ENCODE measurements around the gene OPA1. TPM values are rescaled to one million over a fixed set of nuclear protein-coding genes. Genes with fewer than 3 reads are reported as not detected.

OPA1 gene
- total RNA-seq, 1 experiment from 2014 or later: 84.4 TPM

DNA sequence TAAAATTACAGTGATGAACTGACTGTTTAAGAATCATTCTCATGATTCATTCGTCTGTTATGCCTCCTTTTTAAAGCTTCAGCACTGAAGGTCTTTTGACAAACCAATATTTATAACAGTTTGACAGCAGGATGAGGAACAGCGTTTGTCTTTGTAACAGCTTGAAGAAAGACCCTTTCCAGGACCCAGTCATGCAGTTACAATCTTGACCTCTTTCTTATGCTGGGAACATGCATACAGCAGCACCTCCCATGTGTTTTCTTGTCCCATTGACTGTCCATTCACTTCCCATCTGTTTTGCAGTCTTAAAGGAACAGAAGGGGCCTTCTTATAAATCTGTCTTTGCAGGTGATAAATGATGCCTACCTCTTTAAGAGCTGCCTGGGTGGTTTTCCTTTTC is 87.2 kb downstream of the OPA1 start:
- intact Hi-C loops (cut with micrococcal nuclease; ENCODE audit: unreplicated experiment): no loop called here
- no peak overlapping the region for H3K27ac ChIP-seq (ENCODE audit: low read depth, low read length, poor library complexity, severe bottlenecking)
- DNase-seq (ENCODE audit: low spot score): no peak
- H3K27me3 ChIP-seq (replicated peaks; ENCODE audit: insufficient read depth, low read depth, low read length, poor library complexity): no peaks in the 10 kb centered on the region
- H3K4me3 ChIP-seq (ENCODE audit: low read depth, low read length, poor library complexity, severe bottlenecking): no peak overlapping the region
- no peaks in the 10 kb centered on the region for H3K36me3 ChIP-seq (ENCODE audit: insufficient read depth, low read length, poor library complexity, severe bottlenecking)
- no peak for TF ChIP-seq EZH2 (IDR thresholded peaks at IDR 0.05; ENCODE audit: borderline replicate concordance, low read depth, low read length, poor library complexity, severe bottlenecking)
- TF ChIP-seq, protein P1, sequence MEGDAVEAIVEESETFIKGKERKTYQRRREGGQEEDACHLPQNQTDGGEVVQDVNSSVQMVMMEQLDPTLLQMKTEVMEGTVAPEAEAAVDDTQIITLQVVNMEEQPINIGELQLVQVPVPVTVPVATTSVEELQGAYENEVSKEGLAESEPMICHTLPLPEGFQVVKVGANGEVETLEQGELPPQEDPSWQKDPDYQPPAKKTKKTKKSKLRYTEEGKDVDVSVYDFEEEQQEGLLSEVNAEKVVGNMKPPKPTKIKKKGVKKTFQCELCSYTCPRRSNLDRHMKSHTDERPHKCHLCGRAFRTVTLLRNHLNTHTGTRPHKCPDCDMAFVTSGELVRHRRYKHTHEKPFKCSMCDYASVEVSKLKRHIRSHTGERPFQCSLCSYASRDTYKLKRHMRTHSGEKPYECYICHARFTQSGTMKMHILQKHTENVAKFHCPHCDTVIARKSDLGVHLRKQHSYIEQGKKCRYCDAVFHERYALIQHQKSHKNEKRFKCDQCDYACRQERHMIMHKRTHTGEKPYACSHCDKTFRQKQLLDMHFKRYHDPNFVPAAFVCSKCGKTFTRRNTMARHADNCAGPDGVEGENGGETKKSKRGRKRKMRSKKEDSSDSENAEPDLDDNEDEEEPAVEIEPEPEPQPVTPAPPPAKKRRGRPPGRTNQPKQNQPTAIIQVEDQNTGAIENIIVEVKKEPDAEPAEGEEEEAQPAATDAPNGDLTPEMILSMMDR (conservative IDR thresholded peaks at IDR 0.05; ENCODE audit: low read depth, low read length): no peak
- H3K9me3 ChIP-seq (ENCODE audit: low read depth, low read length, poor library complexity, severe bottlenecking): no peaks in the 10 kb centered on the region
- POLR2A ChIA-PET (ENCODE audit: low non-redundant PET): no interaction called here
- H3K4me1 ChIP-seq (ENCODE audit: insufficient read depth, low read length, poor library complexity, severe bottlenecking): no peaks in the 10 kb centered on the region
- no TSS peak for BruUV-seq (replicated peaks)
- CTCF ChIA-PET: no interaction called here

DNA sequence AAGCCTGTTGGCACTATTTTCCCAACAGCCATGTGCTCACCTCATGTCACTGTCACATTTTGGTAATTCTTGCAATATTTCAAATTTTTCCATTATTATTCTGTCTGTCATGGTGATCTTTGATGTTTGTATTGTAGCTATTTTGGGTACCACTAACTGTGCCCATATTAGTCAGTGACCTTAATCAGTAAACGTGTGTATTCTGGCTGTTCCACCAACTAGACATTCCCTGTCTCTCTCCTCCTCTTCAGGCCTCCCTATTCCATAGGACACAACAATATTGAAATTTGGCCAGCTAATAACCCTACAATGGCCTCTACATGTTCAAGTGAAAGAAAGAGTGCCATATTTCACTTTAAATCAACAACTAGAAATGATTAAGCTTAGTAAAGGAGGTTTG is 88.6 kb downstream of the OPA1 start:
- Histone ChIP-seq H3K9me3 (ENCODE audit: low read depth, low read length, poor library complexity, severe bottlenecking) (no peaks in the 10 kb centered on the region), H3K4me1 (ENCODE audit: insufficient read depth, low read length, poor library complexity, severe bottlenecking) (peaks cover 1% of the 10 kb centered on the region), H3K36me3 (ENCODE audit: insufficient read depth, low read length, poor library complexity, severe bottlenecking) (no peaks in the 10 kb centered on the region), H3K4me3 (ENCODE audit: low read depth, low read length, poor library complexity, severe bottlenecking) (no peak overlapping the region), H3K27me3 (replicated peaks; ENCODE audit: insufficient read depth, low read depth, low read length, poor library complexity) (no peaks in the 10 kb centered on the region), H3K27ac (ENCODE audit: low read depth, low read length, poor library complexity, severe bottlenecking) (no peak overlapping the region)
- DNase-seq (ENCODE audit: low spot score): no peak
- ChIA-PET POLR2A (ENCODE audit: low non-redundant PET) (no interaction called here), CTCF (no interaction called here)
- TF ChIP-seq, protein P1 (conservative IDR thresholded peaks at IDR 0.05; ENCODE audit: low read depth, low read length): no peak
- no peak for TF ChIP-seq EZH2 (IDR thresholded peaks at IDR 0.05; ENCODE audit: borderline replicate concordance, low read depth, low read length, poor library complexity, severe bottlenecking)
- intact Hi-C loops (cut with micrococcal nuclease; ENCODE audit: unreplicated experiment): no loop called here
- BruUV-seq (replicated peaks): no TSS peak

DNA sequence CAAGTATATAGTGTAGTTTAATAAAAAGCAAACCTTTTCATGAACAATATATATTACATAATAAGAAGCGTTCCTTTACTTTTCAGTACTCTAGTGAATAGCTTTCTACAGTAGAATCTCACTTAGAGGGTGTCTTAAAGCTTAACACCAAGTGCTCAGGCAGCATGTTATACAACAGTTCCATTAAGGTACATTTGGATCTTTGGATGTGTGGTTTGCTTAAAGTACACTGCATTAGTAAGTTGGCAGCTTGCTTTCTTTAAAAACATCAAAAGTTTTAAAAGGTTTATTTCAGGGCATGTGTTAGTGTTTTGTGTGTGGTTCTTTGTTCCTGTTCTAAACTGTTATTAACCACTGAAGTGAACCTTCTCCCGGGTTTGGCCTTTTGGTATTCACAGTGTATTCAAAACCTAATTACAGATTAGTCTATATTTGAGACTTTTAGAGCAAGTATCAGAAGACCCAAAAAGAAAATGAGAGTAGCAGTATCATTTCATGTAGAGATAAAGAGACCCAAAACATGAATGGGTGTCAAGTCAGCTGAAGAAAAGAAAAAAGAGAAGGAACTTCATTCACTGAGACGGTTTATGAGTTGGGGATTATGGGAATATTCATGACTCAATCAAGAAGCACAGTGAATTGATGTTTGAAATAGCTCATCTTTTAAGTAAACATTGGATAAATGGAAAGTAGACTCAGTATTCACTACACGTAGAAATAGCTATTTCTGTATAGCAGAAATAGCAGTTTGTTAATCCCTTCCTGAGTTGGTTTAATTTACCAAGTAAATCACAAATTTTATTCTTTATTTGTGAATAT is 93.9 kb downstream of the OPA1 start:
- Histone ChIP-seq H3K27ac (ENCODE audit: low read depth, low read length, poor library complexity, severe bottlenecking) (no peak overlapping the region), H3K36me3 (ENCODE audit: insufficient read depth, low read length, poor library complexity, severe bottlenecking) (peaks cover 2% of the 10 kb centered on the region), H3K9me3 (ENCODE audit: low read depth, low read length, poor library complexity, severe bottlenecking) (no peaks in the 10 kb centered on the region), H3K27me3 (replicated peaks; ENCODE audit: insufficient read depth, low read depth, low read length, poor library complexity) (no peaks in the 10 kb centered on the region), H3K4me3 (ENCODE audit: low read depth, low read length, poor library complexity, severe bottlenecking) (no peak overlapping the region), H3K4me1 (ENCODE audit: insufficient read depth, low read length, poor library complexity, severe bottlenecking) (peaks cover 5% of the 10 kb centered on the region)
- TF ChIP-seq, protein P1 (conservative IDR thresholded peaks at IDR 0.05; ENCODE audit: low read depth, low read length): no peak
- no peak for TF ChIP-seq EZH2 (IDR thresholded peaks at IDR 0.05; ENCODE audit: borderline replicate concordance, low read depth, low read length, poor library complexity, severe bottlenecking)
- BruUV-seq (replicated peaks): no TSS peak
- ChIA-PET POLR2A (ENCODE audit: low non-redundant PET) (no interaction called here), CTCF (interaction anchor here (1.1 kb wide), 1 partner anchor 21 kb away, joined by 3 read pairs; no protein-coding TSS in a partner anchor)
- no peak for DNase-seq (ENCODE audit: low spot score)
- intact Hi-C loops (cut with micrococcal nuclease; ENCODE audit: unreplicated experiment): no loop called here

Measured in A673 (cell line).